PFSK-1 (cell line): ENCODE results near the gene PIF1.

Experiments
- FOXP2 ChIP-seq: optimal IDR thresholded peaks from 2 replicates; pipeline ENCODE3; 2011; ENCODE audit warnings: borderline replicate concordance, control low read depth, inconsistent platforms; ENCODE audit not compliant: insufficient read depth; ENCODE audit errors: extremely low read length, extremely low read depth
- POLR2AphosphoS5 ChIP-seq: IDR thresholded peaks from 2 replicates; pipeline ENCODE4 v1.6.1; 2012; ENCODE audit warnings: low read depth, mild to moderate bottlenecking, control low read depth, low read length, moderate library complexity
- REST ChIP-seq, 2 experiments: IDR thresholded peaks; 2 replicates each; pipeline versions ENCODE4 v1.6.1 to v1.8.0; 2011 to 2012; ENCODE audit warnings: low read depth in 2 of 2, low read length in 2 of 2, control low read depth in 1 of 2, inconsistent platforms in 1 of 2, mild to moderate bottlenecking in 1 of 2, moderate library complexity in 1 of 2; ENCODE audit not compliant: insufficient read depth in 1 of 2
- SIN3A ChIP-seq: IDR thresholded peaks from 2 replicates; pipeline ENCODE4 v1.6.1; 2012; ENCODE audit warnings: mild to moderate bottlenecking, low read length, moderate library complexity, borderline replicate concordance; ENCODE audit not compliant: insufficient read depth
- TAF1 ChIP-seq: IDR thresholded peaks from 2 replicates; pipeline ENCODE4 v1.6.1; 2012; ENCODE audit warnings: low read length, control low read depth, borderline replicate concordance; ENCODE audit not compliant: insufficient read depth

The PIF1 gene

GRCh38 chr15:64807051-64807749 lies 18.2 kb downstream of the PIF1 start:
- TF ChIP-seq SIN3A = no peak
- no peak for TF ChIP-seq REST (IDR thresholded peaks at IDR 0.05; ENCODE audit: insufficient read depth in 1 of 2, low read depth in 2 of 2, low read length in 2 of 2)
- no peak for TF ChIP-seq POLR2AphosphoS5
- no peak for TF ChIP-seq TAF1
- TF ChIP-seq FOXP2 = no peak

- TF ChIP-seq REST (IDR thresholded peaks at IDR 0.05; ENCODE audit: insufficient read depth in 1 of 2, low read depth in 2 of 2, low read length in 2 of 2) (no peak), FOXP2 (no peak), TAF1 (no peak), POLR2AphosphoS5 (no peak), SIN3A (no peak)
These were observed 18.9 kb downstream of the PIF1 start for GRCh38 chr15:64806509-64806908.

GRCh38 chr15:64804619-64805018 lies 20.8 kb downstream of the PIF1 start:
- TF ChIP-seq TAF1 (no peak), FOXP2 (no peak), REST (IDR thresholded peaks at IDR 0.05; ENCODE audit: insufficient read depth in 1 of 2, low read depth in 2 of 2, low read length in 2 of 2) (no peak), POLR2AphosphoS5 (no peak), SIN3A (no peak)

GRCh38 chr15:64803526-64803925 lies 21.9 kb downstream of the PIF1 start:
- TF ChIP-seq FOXP2 (no peak), REST (IDR thresholded peaks at IDR 0.05; ENCODE audit: insufficient read depth in 1 of 2, low read depth in 2 of 2, low read length in 2 of 2) (no peak), SIN3A (no peak), POLR2AphosphoS5 (no peak), TAF1 (no peak)

GRCh38 chr15:64800476-64800875 lies 25.0 kb downstream of the PIF1 start:
- TF ChIP-seq SIN3A = no peak
- no peak for TF ChIP-seq POLR2AphosphoS5
- no peak for TF ChIP-seq FOXP2
- no peak for TF ChIP-seq TAF1
- TF ChIP-seq REST (IDR thresholded peaks at IDR 0.05; ENCODE audit: insufficient read depth in 1 of 2, low read depth in 2 of 2, low read length in 2 of 2) = no peak
